ENCODE measurements around the gene OR6X1.

The OR6X1 gene, protein sequence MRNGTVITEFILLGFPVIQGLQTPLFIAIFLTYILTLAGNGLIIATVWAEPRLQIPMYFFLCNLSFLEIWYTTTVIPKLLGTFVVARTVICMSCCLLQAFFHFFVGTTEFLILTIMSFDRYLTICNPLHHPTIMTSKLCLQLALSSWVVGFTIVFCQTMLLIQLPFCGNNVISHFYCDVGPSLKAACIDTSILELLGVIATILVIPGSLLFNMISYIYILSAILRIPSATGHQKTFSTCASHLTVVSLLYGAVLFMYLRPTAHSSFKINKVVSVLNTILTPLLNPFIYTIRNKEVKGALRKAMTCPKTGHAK

DNA sequence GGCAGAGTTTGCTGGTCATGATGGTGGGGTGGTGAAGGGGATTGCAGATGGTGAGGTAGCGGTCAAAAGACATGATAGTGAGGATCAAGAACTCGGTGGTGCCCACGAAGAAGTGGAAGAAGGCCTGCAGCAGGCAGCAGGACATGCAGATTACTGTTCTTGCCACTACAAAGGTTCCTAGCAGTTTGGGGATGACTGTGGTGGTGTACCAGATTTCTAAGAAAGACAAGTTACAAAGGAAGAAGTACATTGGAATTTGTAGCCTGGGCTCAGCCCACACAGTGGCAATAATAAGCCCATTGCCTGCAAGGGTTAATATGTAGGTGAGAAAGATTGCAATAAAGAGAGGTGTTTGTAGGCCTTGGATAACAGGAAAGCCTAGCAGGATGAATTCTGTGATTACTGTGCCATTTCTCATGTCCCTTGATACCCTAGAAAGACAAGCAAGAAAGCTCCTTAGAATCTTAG, at the start of gene OR6X1:
Gene OR6X1 (minus strand): TSS at position 418 of the 468 bp plus-strand sequence. CDS start 0 bp downstream, at position 418.
- no peak for DNase-seq (ENCODE audit: extremely low read depth in 1 of 2, low read depth in 1 of 2)

DNA sequence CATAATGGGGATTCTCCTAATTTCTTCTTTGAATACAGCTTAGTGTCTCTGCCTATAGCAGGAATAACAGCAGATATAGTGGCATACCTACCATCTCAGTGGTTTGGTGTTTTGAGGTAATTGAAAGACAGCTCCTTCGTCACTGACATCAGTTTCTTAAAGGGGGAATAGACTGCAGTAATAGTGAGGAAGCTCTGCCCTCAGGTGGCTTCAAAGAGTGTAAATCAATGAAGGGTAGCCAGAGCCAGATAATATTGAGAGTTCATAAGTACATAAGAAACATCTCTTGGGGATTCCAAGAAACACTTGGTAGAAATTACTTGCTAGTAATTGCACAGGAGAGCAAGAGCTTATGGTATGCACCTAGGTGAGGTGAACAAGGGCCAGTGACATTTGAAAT, 47.4 kb upstream of the OR6X1 start:
- no peak for DNase-seq (ENCODE audit: extremely low read depth in 1 of 2, low read depth in 1 of 2)

DNA sequence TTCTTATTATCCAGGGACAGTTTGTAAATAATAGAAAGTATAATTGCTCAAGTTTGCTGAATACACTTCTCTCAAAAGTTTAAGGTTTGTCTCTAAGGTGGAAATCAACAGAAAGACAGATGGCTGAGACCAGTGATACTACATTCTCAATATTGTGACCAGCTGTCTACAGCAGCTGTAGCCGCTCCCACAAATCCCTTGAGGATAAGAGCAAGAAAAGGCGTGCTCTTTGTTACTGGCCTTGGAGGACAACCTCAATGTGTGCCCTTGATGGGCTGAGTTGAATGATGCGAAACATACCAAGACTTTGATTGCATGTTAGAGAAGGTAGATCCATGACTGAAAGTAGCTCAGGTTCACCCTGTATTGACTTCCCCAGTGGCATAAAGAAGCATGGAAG, 45.7 kb upstream of the OR6X1 start:
- no peak for DNase-seq (ENCODE audit: extremely low read depth in 1 of 2, low read depth in 1 of 2)

DNA sequence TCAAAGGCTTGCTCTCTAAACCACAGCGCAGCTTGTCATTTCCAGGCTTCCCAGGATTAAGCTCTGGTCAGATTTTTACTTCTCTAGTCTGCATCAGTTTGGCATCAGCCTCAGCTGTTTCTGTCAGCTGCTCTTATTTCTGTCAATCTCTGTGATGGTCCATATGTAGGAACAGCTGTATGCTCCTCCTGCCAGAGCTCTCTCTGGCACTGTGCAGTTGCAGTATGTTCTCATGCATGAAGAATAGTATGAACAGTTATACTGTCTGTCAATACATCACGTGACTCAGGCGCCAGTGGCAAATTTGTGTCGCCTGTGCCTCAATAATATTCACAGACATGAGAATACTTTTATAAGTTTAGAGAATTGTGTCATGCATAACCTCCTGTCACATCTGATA, 45.1 kb upstream of the OR6X1 start:
- DNase-seq (ENCODE audit: extremely low read depth in 1 of 2, low read depth in 1 of 2) = no peak

DNA sequence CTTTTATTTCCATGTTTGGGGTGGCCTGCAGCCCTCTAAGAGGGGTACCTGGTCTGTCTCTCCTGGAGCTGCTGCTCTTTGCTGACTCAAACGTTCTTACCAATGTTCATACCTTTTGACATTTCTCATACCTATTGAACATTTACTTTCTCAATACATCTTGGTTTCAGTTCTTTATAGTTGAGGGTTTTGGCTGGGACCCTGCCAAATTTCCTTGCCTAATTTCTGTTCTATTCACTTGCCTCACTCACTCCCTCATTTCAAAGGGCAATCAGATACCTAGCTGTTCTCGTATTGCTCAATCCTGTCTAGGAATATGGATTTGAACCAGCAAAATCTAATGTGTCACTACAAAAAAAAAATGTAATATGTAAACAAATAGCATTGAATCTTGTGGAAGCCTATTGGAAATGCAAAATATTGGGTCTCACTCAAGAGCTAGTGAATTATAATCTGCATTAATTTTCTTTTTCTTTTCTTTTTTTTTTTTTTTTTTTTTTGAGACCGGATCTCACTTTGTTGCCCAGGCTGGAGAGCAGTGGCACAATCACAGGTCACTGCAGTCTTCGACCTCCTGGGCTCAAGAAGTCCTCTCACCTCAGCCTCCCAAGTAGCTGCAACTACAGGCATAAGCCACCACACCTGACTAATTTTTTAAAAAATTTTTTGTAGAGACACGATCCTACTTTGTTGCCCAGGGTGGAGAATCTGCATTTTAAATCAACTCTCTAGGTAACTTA, 44.4 kb upstream of the OR6X1 start:
- no peak for DNase-seq (ENCODE audit: extremely low read depth in 1 of 2, low read depth in 1 of 2)

DNA sequence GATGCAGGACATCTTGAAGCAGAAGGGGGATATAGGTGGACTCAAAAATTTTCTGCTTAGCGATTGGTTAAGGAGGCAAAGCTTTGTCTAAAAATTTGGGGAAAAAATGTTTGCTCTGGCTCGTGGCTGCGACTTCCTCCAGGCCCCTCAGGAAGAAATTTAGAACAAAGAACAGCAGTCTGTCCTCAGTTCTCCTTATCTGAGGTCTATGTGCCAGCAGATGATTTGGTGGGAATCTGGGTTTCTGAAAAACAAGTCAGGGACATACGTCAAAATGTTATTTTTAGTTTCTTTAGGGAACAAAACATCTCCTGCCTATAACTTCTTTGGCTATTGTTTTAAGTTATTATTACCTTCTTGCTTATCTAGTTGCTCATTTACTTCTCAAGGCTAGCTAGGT, 43.8 kb upstream of the OR6X1 start:
- no peak for DNase-seq (ENCODE audit: extremely low read depth in 1 of 2, low read depth in 1 of 2)

DNA sequence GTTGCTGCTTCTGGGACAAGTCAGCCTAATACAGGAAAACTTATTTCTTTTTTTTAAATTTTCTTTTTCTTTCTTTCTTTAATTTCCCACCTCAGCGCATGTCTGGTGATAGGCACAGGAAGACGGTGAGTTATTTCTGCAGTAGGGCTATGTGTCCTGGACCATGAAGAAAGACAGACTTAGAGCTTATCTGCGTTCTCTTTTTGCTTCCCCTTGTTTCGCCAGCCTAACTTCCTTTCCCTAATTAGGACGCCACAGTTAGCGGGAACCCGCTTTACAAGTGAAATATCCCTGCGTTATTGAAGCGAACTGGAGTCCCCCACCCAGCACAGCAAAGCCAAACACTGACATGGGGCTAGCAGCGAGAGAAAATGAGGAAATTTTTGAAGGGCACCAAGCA, 43.2 kb upstream of the OR6X1 start:
- DNase-seq (ENCODE audit: extremely low read depth in 1 of 2, low read depth in 1 of 2) = no peak

DNA sequence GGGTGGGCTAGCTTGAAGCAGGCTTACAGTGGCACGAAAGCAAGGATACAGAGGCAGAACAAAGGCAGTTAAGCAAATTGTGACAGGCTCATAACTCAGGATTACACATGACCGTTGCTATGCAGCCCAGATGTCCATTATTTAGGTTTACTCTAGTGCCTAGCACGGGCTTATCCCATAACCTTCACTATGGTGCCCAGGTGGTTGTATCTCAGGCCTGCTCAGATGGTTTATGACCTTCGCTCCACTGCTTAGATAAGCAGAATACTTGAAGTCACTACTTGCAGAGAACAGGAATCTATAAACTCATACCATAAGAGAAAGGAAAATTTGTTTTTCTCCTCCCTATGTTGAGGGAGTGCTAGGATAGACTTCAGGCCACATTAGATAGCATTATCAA, 42.8 kb upstream of the OR6X1 start:
- DNase-seq (ENCODE audit: extremely low read depth in 1 of 2, low read depth in 1 of 2) = no peak

DNA sequence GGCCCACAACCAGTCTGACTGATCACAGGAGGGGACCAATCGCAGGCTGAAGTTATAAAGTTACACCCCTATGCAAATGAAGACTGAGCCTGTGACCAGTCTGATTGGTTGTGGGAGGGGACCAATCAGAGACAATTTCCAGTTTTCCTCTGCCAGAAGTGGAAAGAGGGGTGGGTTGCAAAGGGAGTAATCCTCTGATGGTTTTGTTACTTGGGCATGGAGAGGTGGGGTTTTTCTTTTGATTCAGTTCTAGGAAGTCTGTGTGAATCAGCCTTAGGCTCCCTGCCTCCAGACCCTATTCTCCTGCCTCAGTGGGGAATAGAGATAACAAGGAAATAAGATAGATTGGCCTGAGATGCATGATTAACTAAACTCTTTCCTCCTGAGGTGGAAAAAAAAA, 41.9 kb upstream of the OR6X1 start:
- no peak for DNase-seq (ENCODE audit: extremely low read depth in 1 of 2, low read depth in 1 of 2)

DNA sequence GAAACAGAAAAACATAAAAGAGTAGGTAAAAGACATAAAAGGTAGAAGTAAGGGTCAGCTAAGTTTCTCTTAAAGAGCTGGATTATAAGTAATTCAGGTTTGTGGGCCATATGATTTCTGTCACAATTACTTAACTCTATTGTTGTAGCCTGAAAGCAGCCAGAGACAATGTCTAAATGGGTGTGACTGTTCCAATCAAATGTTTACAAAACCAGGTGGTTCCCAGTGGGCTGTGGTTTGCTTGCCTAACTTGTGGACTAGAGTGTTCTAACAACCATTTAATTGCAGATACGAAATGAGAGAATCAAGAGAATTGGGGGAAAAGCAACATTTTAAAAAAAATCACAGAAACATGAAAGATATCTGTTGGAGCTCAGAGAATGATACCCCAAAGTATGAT, 29.2 kb upstream of the OR6X1 start:
- no peak for DNase-seq (ENCODE audit: extremely low read depth in 1 of 2, low read depth in 1 of 2)

DNA sequence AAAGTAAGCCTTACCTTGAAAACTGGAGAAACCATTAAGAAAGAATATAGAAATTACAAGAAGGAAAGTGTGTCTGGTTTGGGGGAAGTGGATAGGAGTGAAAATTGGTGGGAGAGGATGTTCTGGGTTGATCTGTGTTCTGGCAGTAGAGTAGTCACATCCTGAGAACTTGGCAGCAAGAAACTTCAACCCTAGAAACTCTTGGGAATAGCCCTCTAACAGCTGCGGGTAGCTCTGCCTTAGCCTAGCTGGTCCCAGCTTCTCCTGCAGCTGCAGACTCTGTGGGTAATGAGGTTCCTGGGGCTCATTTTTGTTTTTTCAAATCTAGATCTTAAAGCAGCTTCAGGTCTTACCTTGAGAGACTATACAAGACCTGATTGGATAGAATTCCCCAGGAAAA, 24.2 kb upstream of the OR6X1 start:
- no peak for DNase-seq (ENCODE audit: extremely low read depth in 1 of 2, low read depth in 1 of 2)

DNA sequence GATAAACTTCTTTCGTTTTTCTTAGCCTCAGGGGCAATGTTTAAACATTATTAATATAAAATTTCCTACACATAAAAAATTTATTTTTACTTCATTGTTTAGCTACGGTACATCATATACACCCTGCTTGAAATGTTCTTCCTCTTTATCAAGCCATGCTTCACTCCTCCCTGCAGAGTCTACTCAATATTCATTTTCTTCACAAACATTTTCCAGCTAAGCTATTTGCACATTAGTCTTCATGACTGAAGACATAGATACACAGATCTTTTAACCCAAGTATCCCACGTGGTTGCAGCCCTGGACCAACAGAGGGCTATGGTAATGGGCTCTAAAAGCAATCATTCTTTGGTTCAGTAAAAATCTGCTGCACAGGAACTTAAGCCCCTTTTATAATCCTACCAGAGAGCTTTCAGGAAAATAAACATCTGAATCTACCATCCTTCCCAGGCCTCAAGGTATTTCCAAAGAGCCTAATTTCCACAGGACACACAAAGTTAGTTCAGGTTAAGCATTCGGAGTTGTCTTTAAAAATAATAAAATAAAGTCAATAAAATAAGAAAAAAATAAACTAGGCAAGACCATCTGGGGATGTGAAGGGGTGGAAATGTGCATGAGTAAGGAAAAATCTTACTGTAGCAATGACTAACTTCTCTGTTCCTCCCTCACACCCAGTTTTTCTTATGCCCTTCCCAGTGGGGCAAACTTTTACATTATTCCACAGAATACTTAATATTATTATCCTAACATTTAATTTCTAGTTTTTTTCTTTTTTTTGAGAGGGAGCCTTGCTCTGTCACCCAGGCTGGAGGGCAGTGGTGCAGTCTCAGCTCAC, 21.6 kb upstream of the OR6X1 start:
- no peak for DNase-seq (ENCODE audit: extremely low read depth in 1 of 2, low read depth in 1 of 2)

DNA sequence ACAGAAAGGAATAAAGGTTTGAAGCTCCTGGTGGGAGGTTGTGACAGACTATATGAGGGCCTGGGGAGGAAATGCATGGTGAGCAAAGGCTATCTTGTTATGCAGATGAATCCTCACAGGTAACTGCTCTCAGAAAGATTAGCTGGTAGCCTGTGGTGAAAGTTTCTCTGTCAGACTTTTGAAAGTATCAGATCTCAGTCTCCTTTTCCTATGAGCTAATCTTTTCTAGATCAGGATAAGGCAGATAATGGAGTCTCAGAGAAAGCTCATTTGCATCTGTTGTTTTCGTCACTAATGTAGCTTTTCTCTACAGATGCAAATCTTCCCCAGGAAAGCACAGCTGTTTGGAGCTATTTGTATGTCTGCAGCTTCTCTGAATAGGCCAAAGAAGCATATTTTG, 21.0 kb upstream of the OR6X1 start:
- DNase-seq (ENCODE audit: extremely low read depth in 1 of 2, low read depth in 1 of 2) = no peak

DNA sequence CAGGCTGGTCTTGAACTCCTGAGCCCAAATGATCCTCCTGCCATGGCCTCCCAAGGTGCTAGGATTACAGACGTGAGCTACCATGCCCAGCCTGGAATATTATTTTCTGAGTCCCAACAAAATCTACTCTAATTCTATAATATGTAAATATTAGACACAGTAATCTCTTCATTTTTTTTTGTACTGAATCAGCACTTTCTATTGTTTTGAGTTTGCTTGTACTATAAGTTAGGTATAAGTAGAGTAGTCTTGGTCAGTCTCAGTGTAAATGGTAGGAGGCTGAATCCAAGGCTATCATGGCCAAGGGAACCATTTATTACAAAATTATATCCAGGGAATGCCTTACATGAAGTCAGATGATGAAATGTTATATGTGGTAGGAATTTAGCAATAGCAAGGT, 19.6 kb upstream of the OR6X1 start:
- DNase-seq (ENCODE audit: extremely low read depth in 1 of 2, low read depth in 1 of 2) = no peak

DNA sequence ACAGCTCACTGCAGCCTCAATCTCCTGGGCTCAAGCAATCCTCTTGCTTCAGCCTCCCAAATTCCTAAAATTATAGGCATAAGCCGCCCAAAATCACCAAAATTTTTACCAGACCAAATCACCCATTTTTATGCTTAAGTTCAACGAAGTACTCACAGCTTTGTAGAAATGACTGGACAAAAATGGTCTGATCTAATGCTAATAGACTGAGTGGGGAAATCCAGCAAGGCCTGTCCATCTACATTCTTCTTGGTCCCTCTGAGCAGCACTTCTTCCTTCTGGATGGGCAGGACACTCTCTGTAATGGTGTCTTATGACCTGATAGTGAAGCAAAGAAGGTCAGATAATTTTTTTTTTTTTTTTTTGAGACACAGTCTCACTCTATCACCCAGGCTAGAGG, 18.7 kb upstream of the OR6X1 start:
- no peak for DNase-seq (ENCODE audit: extremely low read depth in 1 of 2, low read depth in 1 of 2)

DNA sequence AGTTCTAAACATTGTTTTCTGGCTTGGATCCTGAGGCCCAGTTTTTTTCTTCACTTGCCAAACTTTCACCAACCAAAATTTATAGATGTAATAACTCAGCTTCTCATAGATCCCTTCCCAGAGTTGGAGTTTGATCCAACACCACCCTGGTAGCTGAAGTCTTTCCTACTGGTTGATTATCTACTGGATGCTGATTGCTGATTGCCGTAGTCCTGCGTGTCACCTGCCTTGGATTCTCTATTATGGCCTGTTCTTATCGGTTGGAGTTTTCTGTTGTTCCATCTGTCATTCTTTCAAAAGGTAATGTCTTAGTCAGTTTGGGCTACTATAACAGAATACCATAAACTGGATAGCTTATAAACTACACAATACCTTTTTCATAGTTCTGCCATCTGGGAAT, 17.3 kb upstream of the OR6X1 start:
- DNase-seq (ENCODE audit: extremely low read depth in 1 of 2, low read depth in 1 of 2) = no peak

DNA sequence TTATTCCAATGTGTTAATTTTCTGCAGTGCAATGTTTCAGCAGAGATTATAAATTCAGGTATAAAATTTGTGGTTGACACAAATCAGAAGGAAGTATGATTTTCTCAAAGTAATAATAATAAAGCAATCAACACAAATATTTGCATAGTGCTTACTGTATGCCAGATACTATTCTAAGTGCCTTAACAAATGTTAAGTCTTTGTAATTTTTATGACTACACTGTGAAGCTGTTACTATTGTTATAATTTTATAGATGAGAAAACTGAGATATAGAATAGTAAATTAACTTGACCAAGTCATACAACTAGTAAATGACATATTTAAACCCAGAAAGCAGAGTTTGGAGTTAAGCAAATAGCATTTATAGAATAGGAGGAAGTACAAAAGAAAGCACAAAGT, 16.4 kb upstream of the OR6X1 start:
- DNase-seq (ENCODE audit: extremely low read depth in 1 of 2, low read depth in 1 of 2) = no peak

DNA sequence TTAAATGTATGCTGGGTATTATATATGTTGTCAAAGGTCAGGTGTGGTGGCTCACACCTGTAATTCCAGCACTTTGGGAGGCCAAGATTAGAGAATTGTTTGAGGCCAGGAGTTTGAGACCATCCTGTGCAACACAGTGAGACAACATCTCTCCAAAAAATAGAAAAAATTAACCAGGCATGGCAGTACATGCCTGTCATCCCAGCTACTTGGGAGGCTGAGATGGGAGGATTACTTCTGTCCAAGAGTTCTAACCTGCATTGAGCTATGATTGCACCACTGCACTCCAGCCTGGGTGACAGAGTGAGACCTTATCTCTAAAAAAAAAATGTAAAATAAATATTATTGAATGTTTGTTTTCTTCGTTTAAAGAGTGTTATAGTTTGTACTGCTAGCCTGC, 11.3 kb upstream of the OR6X1 start:
- no peak for DNase-seq (ENCODE audit: extremely low read depth in 1 of 2, low read depth in 1 of 2)

DNA sequence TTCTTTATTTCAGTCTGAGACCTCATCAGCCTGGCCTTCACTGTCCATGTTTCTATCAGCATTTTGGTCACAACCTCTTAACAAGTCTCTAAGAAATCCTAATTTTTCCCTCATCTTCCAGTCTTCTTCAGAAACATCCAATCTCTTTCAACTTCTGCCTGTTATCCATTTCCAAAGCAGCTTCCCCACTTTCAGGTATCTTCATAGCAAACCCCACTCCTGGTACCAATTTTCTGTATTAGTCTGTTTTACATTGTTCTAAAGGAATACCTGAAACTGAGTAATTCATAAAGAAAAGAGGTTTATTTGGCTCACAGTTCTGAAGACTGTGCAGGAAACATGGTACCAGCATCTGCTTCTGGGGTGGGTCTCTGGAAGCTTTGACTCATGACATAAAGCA, 8.1 kb upstream of the OR6X1 start:
- DNase-seq (ENCODE audit: extremely low read depth in 1 of 2, low read depth in 1 of 2) = no peak

DNA sequence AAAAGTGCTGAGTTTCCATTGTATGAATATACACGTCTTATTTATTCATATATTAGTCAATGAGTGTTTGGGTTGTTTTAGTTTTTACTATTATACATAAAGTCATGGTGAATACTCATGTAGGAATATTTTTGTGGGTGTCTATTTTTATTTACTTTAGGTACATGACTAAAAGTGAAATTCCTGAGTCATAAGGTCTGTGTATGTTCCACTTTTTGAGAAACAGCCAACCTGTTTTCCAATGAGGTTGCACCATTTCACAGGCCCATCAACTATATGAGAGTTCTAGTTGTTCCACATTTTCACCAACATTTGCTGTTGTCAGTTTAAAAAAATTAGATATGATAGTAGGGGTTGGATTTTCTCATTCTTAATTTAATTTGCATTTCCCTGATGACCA, 6.6 kb upstream of the OR6X1 start:
- DNase-seq (ENCODE audit: extremely low read depth in 1 of 2, low read depth in 1 of 2) = no peak

DNA sequence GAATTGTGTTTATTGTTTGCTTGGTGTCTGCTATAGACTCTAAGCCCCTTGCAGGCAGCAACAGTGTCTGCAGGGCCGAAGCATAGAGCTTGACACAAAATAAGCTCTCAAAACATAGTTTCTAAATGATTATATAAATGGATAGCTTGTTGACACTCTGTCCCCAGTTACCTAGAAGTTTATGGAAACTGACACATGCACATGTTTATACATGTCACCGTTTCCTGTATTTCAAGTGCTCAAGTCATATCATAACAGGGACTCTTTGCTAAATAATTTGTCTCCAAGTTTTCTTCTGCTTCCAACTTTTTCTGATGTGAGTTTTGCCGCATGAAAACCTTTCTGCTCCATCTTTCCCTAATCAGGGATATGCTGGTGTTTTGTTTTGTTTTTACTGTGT, 3.7 kb upstream of the OR6X1 start:
- DNase-seq (ENCODE audit: extremely low read depth in 1 of 2, low read depth in 1 of 2) = no peak

DNA sequence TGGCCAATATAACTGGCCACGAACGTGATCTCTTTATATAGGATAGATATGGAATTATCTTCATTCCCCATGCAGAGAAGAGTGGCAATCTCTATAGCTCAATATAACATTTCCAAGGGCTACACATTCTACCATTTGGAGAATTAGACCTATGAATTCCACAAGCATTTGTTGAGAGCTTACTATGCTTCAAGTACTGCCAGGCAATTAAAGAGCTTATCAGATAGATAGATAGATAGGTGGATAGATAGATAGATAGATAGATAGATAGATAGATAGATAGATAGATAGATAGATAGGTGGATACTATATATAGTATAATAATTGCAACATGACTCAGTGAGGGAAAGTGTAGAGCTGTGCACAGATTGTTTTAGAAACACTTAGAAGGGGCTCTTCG, 1.5 kb upstream of the OR6X1 start:
- no peak for DNase-seq (ENCODE audit: extremely low read depth in 1 of 2, low read depth in 1 of 2)
